Mesenchymal stem cell (in vitro differentiated cells and primary cell): ENCODE data around the gene KCNQ4.
A peak's percentile ranks its signal among the peaks of the same experiment; 100 is the strongest.

ENCODE experiments used
- DNase-seq: peaks from one replicate; pipeline ENCODE4 v3.0.0-alpha.2; 2013
- H2AFZ ChIP-seq: one replicate; pipeline ENCODE4 v1.6.1; 2013; ENCODE audit warnings: low read depth, mild to moderate bottlenecking, control low read depth, inconsistent platforms, low read length, moderate library complexity
- H2AK5ac ChIP-seq: 2 replicates; pipeline ENCODE4 v1.6.1; 2013; ENCODE audit warnings: low read length, moderate library complexity, mild to moderate bottlenecking, inconsistent platforms; ENCODE audit not compliant: severe bottlenecking
- H2BK120ac ChIP-seq: one replicate; pipeline ENCODE4 v1.6.1; 2013; ENCODE audit warnings: low read depth, mild to moderate bottlenecking, inconsistent platforms, low read length, moderate library complexity
- H2BK12ac ChIP-seq, 2 experiments: one replicate each; pipeline ENCODE4 v1.6.1; 2013; ENCODE audit warnings: inconsistent platforms in 2 of 2, low read length in 2 of 2, mild to moderate bottlenecking in 2 of 2, moderate library complexity in 2 of 2, control low read depth in 1 of 2
- H2BK15ac ChIP-seq: one replicate; pipeline ENCODE4 v1.6.1; 2013; ENCODE audit warnings: mild to moderate bottlenecking, low read depth, inconsistent platforms; ENCODE audit not compliant: poor library complexity, severe bottlenecking
- H2BK5ac ChIP-seq: 2 replicates; pipeline ENCODE4 v1.6.1; 2013; ENCODE audit warnings: low read depth, mild to moderate bottlenecking, low read length, control low read depth, inconsistent platforms; ENCODE audit not compliant: poor library complexity, severe bottlenecking
- H3K14ac ChIP-seq, 2 experiments: one replicate each; pipeline ENCODE4 v1.6.1; 2013; ENCODE audit warnings: inconsistent platforms in 2 of 2, low read length in 2 of 2, control low read depth in 1 of 2, mild to moderate bottlenecking in 1 of 2, moderate library complexity in 1 of 2
- H3K18ac ChIP-seq, 2 experiments: one replicate each; pipeline ENCODE4 v1.6.1; 2013; ENCODE audit warnings: inconsistent platforms in 2 of 2, low read length in 2 of 2, control low read depth in 1 of 2, low read depth in 1 of 2, mild to moderate bottlenecking in 1 of 2
- H3K23ac ChIP-seq, 2 experiments: one replicate each; pipeline ENCODE4 v1.6.1; 2013; ENCODE audit warnings: inconsistent platforms in 2 of 2, low read length in 2 of 2, mild to moderate bottlenecking in 2 of 2, moderate library complexity in 2 of 2, control low read depth in 1 of 2
- H3K27ac ChIP-seq: 2 replicates; pipeline ENCODE4 v1.5.1; 2013; ENCODE audit warnings: mild to moderate bottlenecking, moderate library complexity, low read length, control low read depth, inconsistent platforms; ENCODE audit not compliant: poor library complexity, severe bottlenecking
- H3K27me3 ChIP-seq, 2 experiments: 2 replicates each; pipeline versions ENCODE4 v1.6.1 to v1.7.0; 2013; ENCODE audit warnings: low read length in 2 of 2, mild to moderate bottlenecking in 2 of 2, moderate library complexity in 2 of 2, control low read depth in 1 of 2, inconsistent platforms in 1 of 2; ENCODE audit not compliant: control insufficient read depth in 1 of 2, insufficient read depth in 1 of 2
- H3K36me3 ChIP-seq, 2 experiments: 2 replicates each; pipeline versions ENCODE4 v1.6.1 to v1.7.0; 2013; ENCODE audit warnings: low read length in 2 of 2, control low read depth in 1 of 2, inconsistent platforms in 1 of 2, low read depth in 1 of 2, mild to moderate bottlenecking in 1 of 2; ENCODE audit not compliant: insufficient read depth in 2 of 2, control insufficient read depth in 1 of 2
- H3K4ac ChIP-seq, 2 experiments: one replicate each; pipeline ENCODE4 v1.6.1; 2013; ENCODE audit warnings: inconsistent platforms in 2 of 2, low read length in 2 of 2, mild to moderate bottlenecking in 2 of 2, moderate library complexity in 2 of 2, control low read depth in 1 of 2, low read depth in 1 of 2
- H3K4me1 ChIP-seq: 2 replicates; pipeline ENCODE4 v1.6.1; 2013; ENCODE audit warnings: low read depth, low read length, control low read depth; ENCODE audit not compliant: control insufficient read depth, insufficient read depth
- H3K4me2 ChIP-seq: 2 replicates; pipeline ENCODE4 v1.6.1; 2013; ENCODE audit warnings: low read length, mild to moderate bottlenecking, inconsistent platforms; ENCODE audit not compliant: poor library complexity, severe bottlenecking
- H3K4me3 ChIP-seq, 2 experiments: 2 replicates each; pipeline versions ENCODE4 v1.5.1 to v1.7.0; 2013; ENCODE audit warnings: low read length in 2 of 2, mild to moderate bottlenecking in 2 of 2, control low read depth in 1 of 2, low read depth in 1 of 2; ENCODE audit not compliant: insufficient read depth in 1 of 2
- H3K79me1 ChIP-seq: replicated peaks from 2 replicates; pipeline ENCODE4 v1.6.1; 2013; ENCODE audit warnings: mild to moderate bottlenecking, control low read depth, low read length, inconsistent platforms; ENCODE audit not compliant: poor library complexity, severe bottlenecking
- H3K9ac ChIP-seq: 2 replicates; pipeline ENCODE4 v1.7.0; 2013; ENCODE audit warnings: mild to moderate bottlenecking, low read length, moderate library complexity
- H3K9me3 ChIP-seq: 2 replicates; pipeline ENCODE4 v1.7.0; 2013; ENCODE audit warnings: mild to moderate bottlenecking, low read length; ENCODE audit not compliant: control insufficient read depth
- H4K8ac ChIP-seq: one replicate; pipeline ENCODE4 v1.6.1; 2013; ENCODE audit warnings: inconsistent platforms, mild to moderate bottlenecking, low read length, moderate library complexity
- H4K91ac ChIP-seq: one replicate; pipeline ENCODE4 v1.6.1; 2013; ENCODE audit warnings: mild to moderate bottlenecking, low read length, inconsistent platforms
- WGBS: methylation state at CpG from one replicate; pipeline ENCODE4 v1.1.7; 2013; ENCODE audit warnings: mixed read lengths; 5-methylcytosine and 5-hydroxymethylcytosine counted together

KCNQ4 gene

GRCh38 chr1:40784771-40785151, 1.2 kb downstream of the KCNQ4 start:
- WGBS, result 100% methylated on average over 2 of the region's 10 CpGs
- no peak for DNase-seq
- no peaks in the 10 kb centered on the region for H3K79me1 ChIP-seq

GRCh38 chr1:40785446-40785845, 1.9 kb downstream of the KCNQ4 start:
- H3K9ac ChIP-seq, result no peak overlapping the region
- no peak overlapping the region for H2BK120ac ChIP-seq
- no peak overlapping the region for H3K4me3 ChIP-seq
- H3K23ac ChIP-seq, result no peak overlapping the region
- no peak overlapping the region for H3K4me2 ChIP-seq
- no peak overlapping the region for H2BK12ac ChIP-seq
- H2AFZ ChIP-seq, result no peak overlapping the region
- peaks cover 11 to 78% of the 10 kb centered on the region in 2 experiments for H3K27me3 ChIP-seq
- no peaks in the 10 kb centered on the region for H3K9me3 ChIP-seq
- peaks cover 25% of the 10 kb centered on the region for H3K4me1 ChIP-seq
- H3K36me3 ChIP-seq, result no peaks in the 10 kb centered on the region
- H3K79me1 ChIP-seq, result no peaks in the 10 kb centered on the region
- DNase-seq, result no peak
- H3K4ac ChIP-seq, result no peak overlapping the region
- H4K8ac ChIP-seq, result no peak overlapping the region
- no peak overlapping the region for H3K14ac ChIP-seq
- H3K18ac ChIP-seq, result no peak overlapping the region
- 99% methylated on average over 7 of the region's 7 CpGs for WGBS
- H2AK5ac ChIP-seq, result no peak overlapping the region
- no peak overlapping the region for H2BK5ac ChIP-seq
- H3K27ac ChIP-seq, result no peak overlapping the region
- no peak overlapping the region for H4K91ac ChIP-seq
- no peak overlapping the region for H2BK15ac ChIP-seq

More at GRCh38 chr1:40784771-40785151, 1.2 kb downstream of the KCNQ4 start:
- H3K4me1 ChIP-seq, result peaks cover 25% of the 10 kb centered on the region
- no peak overlapping the region for H3K4me2 ChIP-seq
- no peak overlapping the region for H2BK12ac ChIP-seq
- no peak overlapping the region for H2AFZ ChIP-seq
- no peak overlapping the region for H3K4me3 ChIP-seq
- peaks cover 11 to 76% of the 10 kb centered on the region in 2 experiments for H3K27me3 ChIP-seq
- H2BK120ac ChIP-seq, result no peak overlapping the region
- H3K23ac ChIP-seq, result no peak overlapping the region
- H3K36me3 ChIP-seq, result peaks cover 0 to 3% of the 10 kb centered on the region in 2 experiments
- no peak overlapping the region for H2BK5ac ChIP-seq
- H3K14ac ChIP-seq, result no peak overlapping the region
- H3K9ac ChIP-seq, result no peak overlapping the region
- no peak overlapping the region for H2BK15ac ChIP-seq
- no peaks in the 10 kb centered on the region for H3K9me3 ChIP-seq
- H4K8ac ChIP-seq, result no peak overlapping the region
- no peak overlapping the region for H2AK5ac ChIP-seq
- no peak overlapping the region for H3K27ac ChIP-seq
- no peak overlapping the region for H4K91ac ChIP-seq
- no peak overlapping the region for H3K18ac ChIP-seq
- no peak overlapping the region for H3K4ac ChIP-seq

GRCh38 chr1:40786171-40786994, 2.8 kb downstream of the KCNQ4 start:
- no peak for DNase-seq
- H3K36me3 ChIP-seq, result no peaks in the 10 kb centered on the region
- H3K23ac ChIP-seq, result no peak overlapping the region
- WGBS, result 81% methylated on average over 8 of the region's 9 CpGs
- H3K9me3 ChIP-seq, result no peaks in the 10 kb centered on the region
- H3K4me2 ChIP-seq, result no peak overlapping the region
- H3K18ac ChIP-seq, result no peak overlapping the region
- H3K4me1 ChIP-seq, result peaks cover 20% of the 10 kb centered on the region
- H3K27ac ChIP-seq, result no peak overlapping the region
- H3K27me3 ChIP-seq, result peaks cover 17 to 79% of the 10 kb centered on the region in 2 experiments
- no peak overlapping the region for H4K91ac ChIP-seq
- no peak overlapping the region for H2BK15ac ChIP-seq
- no peak overlapping the region for H3K9ac ChIP-seq
- no peak overlapping the region for H2BK5ac ChIP-seq
- no peak overlapping the region for H2BK120ac ChIP-seq
- no peak overlapping the region for H4K8ac ChIP-seq
- no peak overlapping the region for H3K4ac ChIP-seq
- H3K79me1 ChIP-seq, result no peaks in the 10 kb centered on the region
- no peak overlapping the region for H3K4me3 ChIP-seq
- H2AFZ ChIP-seq, result no peak overlapping the region
- H2AK5ac ChIP-seq, result no peak overlapping the region
- H3K14ac ChIP-seq, result no peak overlapping the region
- H2BK12ac ChIP-seq, result no peak overlapping the region

- WGBS, result 91% methylated on average over 8 of the region's 9 CpGs
- Histone ChIP-seq H4K91ac (no peak overlapping the region), H4K8ac (no peak overlapping the region)
Observed at GRCh38 chr1:40786995-40787705, 3.6 kb downstream of the KCNQ4 start.

More at GRCh38 chr1:40786995-40787705, 3.6 kb downstream of the KCNQ4 start:
- Histone ChIP-seq H3K27me3 (peaks cover 15 to 79% of the 10 kb centered on the region in 2 experiments), H3K4me2 (no peak overlapping the region), H2BK120ac (no peak overlapping the region), H3K27ac (no peak overlapping the region), H3K23ac (no peak overlapping the region), H3K14ac (no peak overlapping the region), H2BK15ac (no peak overlapping the region), H2AK5ac (no peak overlapping the region), H3K36me3 (no peaks in the 10 kb centered on the region), H2BK12ac (no peak overlapping the region), H2AFZ (peak overlapping the region; percentile 29), H2BK5ac (no peak overlapping the region), H3K79me1 (no peaks in the 10 kb centered on the region), H3K4me3 (no peak overlapping the region), H3K4ac (peak overlapping the region; percentile 19 to 69), H3K4me1 (peaks cover 17% of the 10 kb centered on the region), H3K9ac (no peak overlapping the region), H3K18ac (peak overlapping the region in 1 of 2 experiments; percentile 49), H3K9me3 (no peaks in the 10 kb centered on the region)
- DNase-seq, result no peak
